Suppressor macrophage treated with lipopolysaccharide for 4 hours (primary cell): ENCODE measurements around the gene PHGDH.

Experiments
- DNase-seq: peaks from one replicate; pipeline ENCODE4 v3.0.0-alpha.2; 2020

PHGDH gene

DNA sequence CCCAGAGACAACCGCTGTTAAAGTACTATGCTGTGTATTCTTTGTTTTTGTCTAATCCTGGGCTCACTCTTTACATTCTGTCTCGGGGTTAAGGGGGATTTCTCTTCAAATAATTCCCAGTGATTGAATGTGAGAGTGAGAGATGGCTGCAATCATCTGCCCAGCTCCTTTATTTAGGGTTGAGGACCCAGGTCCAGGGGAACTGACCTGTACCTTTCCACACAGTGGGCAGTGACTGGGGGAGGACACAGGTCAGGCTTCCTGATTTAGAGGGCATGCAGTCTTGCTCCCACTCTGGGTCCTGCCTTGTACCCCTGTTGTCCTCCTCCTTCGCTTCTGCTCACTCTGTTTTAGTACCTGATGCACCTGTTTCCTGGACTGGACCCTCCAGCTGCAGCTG lies 22.0 kb downstream of the PHGDH start:
- DNase-seq = no peak

DNA sequence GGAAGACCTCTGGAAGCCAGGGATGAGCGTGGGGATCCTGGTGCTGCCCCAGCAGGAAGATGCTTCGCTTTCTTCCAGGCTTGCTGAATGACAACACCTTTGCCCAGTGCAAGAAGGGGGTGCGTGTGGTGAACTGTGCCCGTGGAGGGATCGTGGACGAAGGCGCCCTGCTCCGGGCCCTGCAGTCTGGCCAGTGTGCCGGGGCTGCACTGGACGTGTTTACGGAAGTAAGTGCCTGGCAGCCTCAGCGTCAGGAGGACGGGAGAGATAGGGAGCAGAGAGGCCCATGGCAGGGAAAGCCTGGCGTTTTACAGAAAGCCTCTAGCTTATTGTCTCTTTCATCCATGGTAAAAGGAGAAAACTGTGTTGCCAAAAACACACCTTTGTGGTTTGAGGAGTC lies 23.5 kb downstream of the PHGDH start:
- DNase-seq = no peak

GRCh38 chr1:119736649-119737039 lies 24.9 kb downstream of the PHGDH start:
- no peak for DNase-seq

- DNase-seq = no peak
These were observed 25.4 kb downstream of the PHGDH start for GRCh38 chr1:119737040-119737682.

DNA sequence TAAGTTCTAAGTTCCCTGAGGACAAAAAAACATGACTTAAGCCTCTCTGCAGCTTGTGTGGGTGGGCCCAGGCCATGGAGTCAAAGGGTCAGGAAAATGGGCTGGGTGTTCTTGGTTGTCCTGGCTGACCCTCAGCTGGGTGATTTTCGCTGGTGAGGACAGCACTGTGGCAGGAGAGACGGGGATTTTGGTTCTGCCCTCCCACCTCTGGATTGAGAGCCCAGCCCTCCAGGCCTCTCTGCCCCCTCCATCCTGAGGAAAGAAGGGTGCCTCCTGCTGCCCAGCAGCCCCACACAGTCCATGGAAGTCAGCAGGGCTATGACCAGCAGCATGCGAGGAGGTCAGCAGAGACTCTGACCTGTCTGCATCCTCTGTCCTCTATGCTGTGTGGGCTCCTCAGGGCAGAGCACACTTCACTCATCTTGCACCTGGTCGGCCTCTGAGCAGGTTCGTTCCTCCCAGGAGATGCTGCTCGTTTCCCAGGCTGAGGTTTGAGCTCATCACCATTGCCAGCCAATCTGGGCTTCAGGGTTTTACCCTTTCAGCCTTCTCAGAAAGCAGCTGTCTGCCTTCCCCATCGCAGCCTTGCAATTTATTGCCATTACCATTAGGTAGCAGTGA lies 26.5 kb downstream of the PHGDH start:
- DNase-seq = no peak

GRCh38 chr1:119739150-119739549 lies 27.4 kb downstream of the PHGDH start:
- no peak for DNase-seq

DNA sequence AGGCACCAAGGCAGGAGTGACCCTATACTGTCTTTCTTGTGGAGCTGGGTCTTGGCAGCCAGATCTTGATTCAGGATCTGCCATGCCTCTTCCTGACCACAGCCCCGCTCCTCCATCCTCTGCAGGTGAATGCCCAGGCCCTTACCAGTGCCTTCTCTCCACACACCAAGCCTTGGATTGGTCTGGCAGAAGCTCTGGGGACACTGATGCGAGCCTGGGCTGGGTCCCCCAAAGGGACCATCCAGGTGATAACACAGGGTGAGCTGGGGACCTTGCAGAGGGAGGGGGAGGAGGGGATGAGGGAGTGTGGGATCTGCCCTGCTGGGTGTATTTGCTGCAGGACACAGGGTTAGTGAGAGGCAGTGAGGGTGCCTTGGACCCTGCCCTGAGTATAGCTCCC lies 28.5 kb downstream of the PHGDH start:
- no peak for DNase-seq

DNA sequence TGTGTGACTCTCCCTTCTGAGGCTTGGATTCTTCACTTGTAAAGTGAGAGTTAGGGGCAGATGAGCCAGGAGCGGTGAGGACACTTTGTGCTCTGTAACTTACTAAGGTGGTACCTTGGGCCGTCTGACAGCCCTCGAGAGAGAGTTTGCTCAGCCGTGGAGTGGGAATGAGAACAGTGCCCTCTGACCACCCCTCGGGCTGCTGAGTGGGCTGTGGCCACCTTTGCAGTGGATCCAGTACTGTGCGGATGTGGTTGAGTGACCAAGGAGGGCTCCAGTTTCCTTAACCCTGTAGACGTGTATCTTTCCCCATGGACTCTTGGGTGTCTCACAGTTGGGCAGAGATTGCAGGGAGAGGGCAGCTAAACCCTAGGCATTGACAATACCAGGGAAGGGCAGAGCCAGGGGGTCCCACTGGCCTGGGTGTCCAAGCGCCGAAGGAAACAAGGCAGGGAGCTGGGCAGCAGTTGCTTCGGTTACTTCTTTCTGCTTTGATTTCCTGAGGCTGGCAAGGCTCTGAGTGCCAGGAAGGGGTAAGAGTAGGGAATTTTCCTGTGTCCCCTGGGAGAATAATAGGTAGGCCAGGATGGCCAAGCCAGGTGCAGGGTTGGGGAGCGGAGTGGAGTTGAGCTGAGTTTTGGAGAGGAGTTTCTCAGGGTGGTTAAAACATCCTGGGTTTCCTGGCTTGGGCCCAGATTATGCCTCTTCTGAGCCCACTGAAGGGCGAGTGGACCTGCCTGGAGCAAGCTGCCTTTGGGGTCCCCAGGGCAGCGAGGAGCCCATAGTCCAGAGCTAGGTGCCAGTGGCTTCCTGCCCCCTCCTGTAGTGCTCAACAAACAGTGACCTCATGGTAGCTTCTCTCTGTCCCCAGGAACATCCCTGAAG lies 29.4 kb downstream of the PHGDH start:
- no peak for DNase-seq

GRCh38 chr1:119742202-119742601 lies 30.5 kb downstream of the PHGDH start:
- DNase-seq = no peak

GRCh38 chr1:119742677-119743076 lies 30.9 kb downstream of the PHGDH start:
- no peak for DNase-seq

DNA sequence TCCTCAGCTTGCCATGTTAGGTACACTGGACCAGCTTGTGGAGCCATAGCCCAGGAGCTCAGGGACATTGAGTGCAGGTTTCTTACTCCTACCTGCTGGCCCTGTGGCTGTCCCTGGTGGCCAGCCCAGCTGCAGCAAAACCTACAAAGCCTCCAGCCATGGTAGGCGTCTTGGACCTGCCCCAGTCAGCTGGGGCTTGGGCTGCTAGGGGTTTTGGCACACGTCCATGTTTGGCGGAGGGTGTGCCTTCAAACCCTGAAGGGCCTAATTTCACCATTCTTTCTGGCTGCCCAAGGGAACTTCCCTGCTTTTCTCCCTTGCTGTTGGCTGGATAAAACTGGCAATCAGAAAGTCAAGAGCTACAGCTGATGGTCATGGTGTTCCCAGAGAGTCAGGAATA lies 31.6 kb downstream of the PHGDH start:
- DNase-seq = no peak

GRCh38 chr1:119743776-119744597 lies 32.3 kb downstream of the PHGDH start:
- DNase-seq = peak; percentile 77

GRCh38 chr1:119744598-119744942 lies 32.8 kb downstream of the PHGDH start:
- DNase-seq = no peak

DNA sequence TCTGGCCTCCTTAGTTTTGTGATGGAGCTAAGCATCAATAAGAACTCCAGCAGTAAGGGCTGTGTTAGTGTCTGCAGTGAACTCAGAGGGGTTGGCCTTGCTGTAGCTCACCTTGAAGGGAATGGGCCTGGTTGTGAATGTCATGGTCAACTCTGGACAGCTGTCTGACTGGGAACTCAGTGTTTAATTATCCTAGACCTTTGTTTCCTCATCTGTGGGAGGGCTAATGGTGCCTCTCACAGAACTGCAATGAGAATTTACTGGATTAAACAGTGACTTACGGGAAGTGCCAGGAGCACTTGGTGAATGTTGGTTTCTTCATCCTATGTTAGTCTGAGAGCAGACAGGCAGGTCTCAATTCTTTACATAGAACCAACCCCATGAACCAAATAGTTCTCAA lies 33.3 kb downstream of the PHGDH start:
- DNase-seq = no peak

DNA sequence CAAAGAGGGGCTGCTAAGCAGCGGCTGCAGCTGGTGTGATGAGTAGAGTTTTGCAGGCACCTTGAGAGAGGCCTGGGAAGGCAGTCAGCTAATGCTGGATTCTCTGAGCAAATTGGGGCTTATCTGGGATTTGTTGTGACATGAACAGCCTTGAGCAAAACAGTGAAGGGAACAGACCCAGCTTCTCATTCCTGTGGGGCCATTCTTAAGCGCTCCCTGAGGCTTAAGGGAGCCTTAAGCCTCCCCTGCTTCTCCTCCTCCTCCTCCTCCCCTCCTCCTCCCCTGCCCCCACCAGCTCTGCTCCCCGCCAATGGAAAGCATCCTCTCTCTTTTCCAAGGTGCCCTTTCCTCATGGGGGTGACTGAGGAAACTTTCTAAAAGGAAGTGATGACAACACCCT lies 35.7 kb downstream of the PHGDH start:
- no peak for DNase-seq

GRCh38 chr1:119748040-119748439 lies 36.3 kb downstream of the PHGDH start:
- no peak for DNase-seq

DNA sequence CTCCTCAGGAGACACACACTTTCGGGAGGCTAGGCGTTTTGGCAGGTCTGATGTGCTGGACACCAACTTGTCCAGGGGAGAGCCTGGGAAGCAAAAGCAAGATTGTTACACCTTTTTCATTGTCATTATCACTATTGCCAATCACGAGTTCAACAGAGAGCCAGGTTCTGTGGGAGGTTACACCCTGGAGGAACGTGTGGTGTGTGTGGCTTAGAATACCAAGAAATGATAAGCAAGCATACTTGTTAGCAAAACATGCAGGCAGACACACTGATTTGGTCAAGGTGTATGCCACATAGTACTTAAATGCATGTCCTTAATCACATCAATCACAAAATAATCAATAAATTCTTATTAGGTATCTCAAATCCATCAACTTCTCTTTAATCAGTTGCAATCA lies 40.9 kb downstream of the PHGDH start:
- DNase-seq = no peak

- DNase-seq = no peak
These were observed 46.9 kb downstream of the PHGDH start for GRCh38 chr1:119758584-119758983.

GRCh38 chr1:119762409-119762808 lies 50.7 kb downstream of the PHGDH start:
- DNase-seq = no peak

DNA sequence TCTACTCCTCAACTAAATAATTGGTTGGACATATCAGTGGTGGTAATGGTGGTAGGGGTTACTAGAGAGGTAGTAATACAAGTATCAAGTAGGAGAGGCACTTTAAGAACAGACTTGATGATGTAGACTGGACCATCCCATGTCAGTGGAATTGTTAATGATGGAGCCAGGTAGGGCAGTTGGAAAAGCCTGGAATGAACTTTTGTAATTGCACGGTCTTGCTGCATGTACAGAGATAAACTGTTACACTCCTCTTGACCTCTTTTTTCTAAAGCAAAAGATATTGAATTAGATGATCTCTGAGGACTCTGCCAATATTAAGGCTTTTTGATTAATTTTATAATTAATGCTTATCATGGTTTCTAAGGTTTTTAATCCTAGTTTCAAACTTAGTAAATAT lies 51.2 kb downstream of the PHGDH start:
- DNase-seq = no peak

- DNase-seq = no peak
These were observed 52.5 kb downstream of the PHGDH start for GRCh38 chr1:119764220-119764619.

DNA sequence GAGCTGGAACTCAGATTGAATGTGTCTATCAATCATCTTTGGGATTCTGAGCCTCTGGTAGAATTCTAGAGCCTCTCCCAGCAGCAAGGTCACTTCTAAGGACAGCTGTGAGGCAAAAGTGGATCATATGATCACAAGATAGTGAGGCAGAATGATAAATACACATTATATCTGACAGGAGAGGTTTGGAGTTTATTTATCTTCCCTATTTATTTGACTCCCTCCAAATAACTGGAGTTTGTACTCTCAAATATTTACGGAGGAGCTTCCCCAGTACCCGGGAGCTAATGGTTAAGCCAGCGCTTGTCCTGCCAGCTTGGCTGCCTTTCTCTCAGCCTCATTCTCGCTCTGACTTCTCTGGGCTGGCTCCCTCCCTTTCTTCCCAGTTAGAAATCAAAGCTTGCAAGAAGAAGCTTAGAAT lies 54.6 kb downstream of the PHGDH start:
- no peak for DNase-seq

GRCh38 chr1:119767486-119767885 lies 55.8 kb downstream of the PHGDH start:
- DNase-seq = no peak
